Sigmoid colon (tissue), 4 donors: ENCODE results near the gene LYRM4.

ENCODE experiments used
- CTCF ChIP-seq, 4 experiments: fragments of 450-650 bp in 3 of 4; fragments of 200-600 bp in 1 of 4; IDR thresholded peaks; one replicate each; pipeline ENCODE4 v1.5.1; 2016 to 2019; ENCODE audit warnings: antibody characterized with exemption in 4 of 4, mild to moderate bottlenecking in 3 of 4, moderate library complexity in 2 of 4
- EP300 ChIP-seq, 4 donors: sonication (generic); formaldehyde crosslinking; IDR thresholded peaks; one replicate each; pipeline ENCODE4 v1.6.1; 2017; ENCODE audit warnings: antibody characterized with exemption in 4 of 4
- POLR2A ChIP-seq, 2 donors: fragments of 450-650 bp; IDR thresholded peaks; one replicate each; pipeline ENCODE4 v1.6.1; 2016; ENCODE audit warnings: antibody characterized with exemption in 2 of 2, mild to moderate bottlenecking in 2 of 2, moderate library complexity in 2 of 2
- POLR2AphosphoS5 ChIP-seq, 4 donors: sonication (generic); formaldehyde crosslinking; IDR thresholded peaks; one replicate each; pipeline ENCODE4 v1.6.1; 2017; ENCODE audit warnings: antibody characterized with exemption in 4 of 4

- no peak for TF ChIP-seq CTCF (IDR thresholded peaks at IDR 0.05)
- no peak for TF ChIP-seq POLR2AphosphoS5 (IDR thresholded peaks at IDR 0.05)
- TF ChIP-seq EP300 (IDR thresholded peaks at IDR 0.05) = no peak
- TF ChIP-seq POLR2A (IDR thresholded peaks at IDR 0.05) = no peak
Observed at GRCh38 chr6:5089481-5090438, 171.0 kb downstream of the LYRM4 start.
